Measurements from ENCODE around the gene NFATC4.

Gene NFATC4

DNA sequence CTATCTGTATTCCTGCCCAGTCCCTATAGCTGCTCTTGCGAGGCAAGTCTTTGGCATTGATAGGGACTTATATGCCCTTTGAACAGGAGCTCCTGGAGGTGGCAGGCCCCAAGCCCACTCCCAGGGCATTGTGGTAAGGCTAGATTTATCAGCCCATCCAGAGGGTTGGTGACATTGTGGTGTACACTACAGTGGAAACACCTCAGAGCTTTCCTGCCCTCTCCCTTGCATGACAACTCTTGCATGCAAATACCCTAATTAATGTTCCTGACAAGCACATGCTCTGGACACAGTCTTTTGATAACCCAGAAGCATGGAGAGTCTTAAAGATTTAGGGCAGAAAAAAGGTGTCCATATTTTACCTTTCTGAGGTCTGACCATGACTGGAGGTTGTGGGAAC lies 27.4 kb upstream of the NFATC4 start:
- no peak overlapping the region for H3K27ac ChIP-seq
- TF ChIP-seq, protein P1, sequence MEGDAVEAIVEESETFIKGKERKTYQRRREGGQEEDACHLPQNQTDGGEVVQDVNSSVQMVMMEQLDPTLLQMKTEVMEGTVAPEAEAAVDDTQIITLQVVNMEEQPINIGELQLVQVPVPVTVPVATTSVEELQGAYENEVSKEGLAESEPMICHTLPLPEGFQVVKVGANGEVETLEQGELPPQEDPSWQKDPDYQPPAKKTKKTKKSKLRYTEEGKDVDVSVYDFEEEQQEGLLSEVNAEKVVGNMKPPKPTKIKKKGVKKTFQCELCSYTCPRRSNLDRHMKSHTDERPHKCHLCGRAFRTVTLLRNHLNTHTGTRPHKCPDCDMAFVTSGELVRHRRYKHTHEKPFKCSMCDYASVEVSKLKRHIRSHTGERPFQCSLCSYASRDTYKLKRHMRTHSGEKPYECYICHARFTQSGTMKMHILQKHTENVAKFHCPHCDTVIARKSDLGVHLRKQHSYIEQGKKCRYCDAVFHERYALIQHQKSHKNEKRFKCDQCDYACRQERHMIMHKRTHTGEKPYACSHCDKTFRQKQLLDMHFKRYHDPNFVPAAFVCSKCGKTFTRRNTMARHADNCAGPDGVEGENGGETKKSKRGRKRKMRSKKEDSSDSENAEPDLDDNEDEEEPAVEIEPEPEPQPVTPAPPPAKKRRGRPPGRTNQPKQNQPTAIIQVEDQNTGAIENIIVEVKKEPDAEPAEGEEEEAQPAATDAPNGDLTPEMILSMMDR (conservative IDR thresholded peaks at IDR 0.05), result no peak

DNA sequence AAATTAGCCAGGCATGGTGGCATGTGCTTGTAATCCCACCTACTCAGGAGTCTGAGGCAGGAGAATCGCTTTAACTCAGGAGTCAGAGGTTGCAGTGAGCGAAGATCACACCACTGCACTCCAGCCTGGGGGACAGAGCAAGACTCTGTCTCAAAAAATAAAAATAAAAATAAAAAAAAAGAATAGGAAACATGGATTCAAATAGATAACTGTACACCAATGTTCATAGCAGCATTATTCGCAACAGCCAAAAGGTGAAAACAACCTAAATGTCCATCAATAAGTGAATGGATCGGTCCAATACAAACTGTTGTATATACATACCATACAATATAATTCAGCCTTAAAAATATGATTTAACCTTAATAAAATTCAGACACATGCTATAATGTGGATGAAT lies 25.1 kb upstream of the NFATC4 start:
- H3K27ac ChIP-seq, result no peak overlapping the region
- TF ChIP-seq, protein P1 (conservative IDR thresholded peaks at IDR 0.05), result no peak

DNA sequence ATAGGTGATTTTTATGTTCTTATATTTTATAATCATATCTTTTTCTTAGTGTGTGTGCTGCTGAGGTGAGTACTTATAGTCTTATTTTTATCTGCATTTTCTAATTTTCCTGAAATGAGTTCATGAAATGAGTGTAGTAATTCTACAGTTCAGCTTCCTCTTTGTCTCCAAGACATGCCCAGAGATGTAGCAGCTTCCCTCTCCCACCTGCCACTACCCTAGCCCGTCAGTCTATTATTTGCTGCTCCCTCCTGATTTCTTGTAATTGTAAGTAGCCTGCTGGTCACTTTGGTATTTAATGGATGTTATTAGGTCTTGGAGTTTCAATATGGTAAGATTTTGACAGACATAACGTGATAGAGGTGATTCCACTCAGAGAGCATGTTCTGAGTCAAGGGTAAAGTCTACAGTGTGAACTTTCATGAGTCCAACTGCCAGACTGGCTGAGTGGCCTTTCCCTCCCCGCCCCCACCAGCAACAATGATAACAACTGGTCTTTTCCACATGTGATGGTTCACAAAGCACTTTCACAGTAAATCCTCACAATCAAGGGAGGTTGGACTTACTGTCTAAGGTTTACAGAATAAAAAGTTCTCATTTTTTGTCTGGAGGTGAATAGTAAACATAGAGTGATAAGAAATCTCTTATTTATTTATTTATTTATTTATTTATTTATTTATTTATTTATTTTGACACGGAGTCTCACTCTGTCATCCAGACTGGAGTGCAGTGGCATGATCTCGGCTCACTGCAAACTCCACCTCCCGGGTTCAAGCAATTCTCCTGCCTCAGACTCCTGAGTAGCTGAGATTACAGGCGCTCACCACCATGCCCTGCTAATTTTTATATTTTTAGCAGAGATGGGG lies 24.0 kb upstream of the NFATC4 start:
- TF ChIP-seq, protein P1 (conservative IDR thresholded peaks at IDR 0.05), result no peak
- H3K27ac ChIP-seq, result no peak overlapping the region

DNA sequence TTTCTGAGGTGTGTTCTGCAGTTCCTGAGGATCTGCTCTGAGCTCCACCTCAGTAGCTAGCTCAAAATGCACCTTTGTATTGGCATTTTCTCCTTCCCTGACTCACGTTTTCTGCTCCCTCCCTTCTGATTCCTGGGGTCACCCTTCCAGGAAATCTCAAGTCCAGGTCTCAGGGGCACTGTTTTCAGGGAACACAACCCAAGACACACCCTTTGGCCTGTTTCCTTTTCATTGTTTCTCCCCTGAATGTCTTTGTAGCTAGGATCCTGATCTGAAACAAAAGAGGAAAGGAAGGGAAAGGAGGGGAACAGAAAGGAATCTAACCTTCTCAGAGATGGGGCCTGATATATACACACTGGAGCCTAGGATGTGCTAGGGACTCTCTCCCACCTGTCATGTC lies 20.9 kb upstream of the NFATC4 start:
- TF ChIP-seq, protein P1 (conservative IDR thresholded peaks at IDR 0.05), result no peak
- no peak overlapping the region for H3K27ac ChIP-seq

DNA sequence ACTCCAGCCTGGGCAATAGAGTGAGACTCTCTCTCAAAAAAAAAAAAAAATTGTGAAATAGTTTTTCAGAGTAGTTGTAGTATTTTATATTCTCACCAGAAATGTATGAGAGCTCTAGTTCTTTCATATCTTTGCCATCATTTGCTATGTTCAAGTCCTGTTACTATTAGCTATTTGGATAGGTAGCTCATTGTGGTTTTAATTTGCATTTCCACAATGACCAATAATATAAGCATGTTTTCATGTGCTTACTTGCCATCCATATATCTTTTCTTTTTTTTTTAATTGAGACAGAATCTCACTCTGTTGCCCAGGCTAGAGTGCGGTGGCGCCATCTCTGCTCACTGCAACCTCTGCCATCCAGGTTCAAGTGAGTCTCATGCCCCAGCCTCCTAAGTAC lies 19.8 kb upstream of the NFATC4 start:
- TF ChIP-seq, protein P1 (conservative IDR thresholded peaks at IDR 0.05), result no peak
- no peak overlapping the region for H3K27ac ChIP-seq

DNA sequence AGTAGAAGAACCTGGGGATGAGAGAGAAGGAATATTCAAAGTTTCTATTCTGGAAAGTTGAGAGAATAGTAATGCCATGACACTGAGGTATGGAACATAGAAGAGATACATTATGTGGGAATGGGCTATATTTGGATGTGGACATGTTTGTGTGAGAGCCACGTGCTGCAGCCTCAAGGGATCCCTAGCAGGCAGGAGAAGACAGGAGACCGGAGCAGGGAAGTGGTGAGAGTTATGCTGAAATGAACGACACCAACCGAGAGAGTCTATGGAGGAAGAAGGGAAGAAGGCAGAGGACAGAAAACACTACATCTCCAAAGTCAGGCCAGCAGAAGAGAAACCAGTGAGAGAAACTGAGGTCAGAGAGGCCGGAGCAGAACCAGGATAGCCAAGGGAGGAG lies 18.2 kb upstream of the NFATC4 start:
- TF ChIP-seq, protein P1 (conservative IDR thresholded peaks at IDR 0.05), result no peak
- no peak overlapping the region for H3K27ac ChIP-seq

DNA sequence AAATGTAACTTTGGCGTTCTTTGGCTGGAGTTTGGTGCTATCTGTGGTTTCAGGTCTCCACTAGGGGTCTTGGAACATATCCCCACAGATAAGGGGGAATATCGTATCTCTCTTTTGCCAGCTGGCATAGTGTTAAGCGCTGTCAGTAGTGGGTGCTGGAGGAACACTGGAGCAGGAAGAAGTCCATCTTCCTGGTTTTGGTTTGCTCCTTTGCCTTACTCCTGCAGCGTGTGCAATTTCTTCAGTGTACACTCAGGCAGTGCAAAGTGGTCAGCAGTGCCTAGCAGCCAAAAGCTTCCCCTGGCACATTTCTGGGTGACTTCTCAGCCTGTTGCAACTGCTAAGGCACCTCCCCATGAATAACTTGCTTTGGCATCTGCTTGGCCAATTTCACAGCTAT lies 16.5 kb upstream of the NFATC4 start:
- TF ChIP-seq, protein P1 (conservative IDR thresholded peaks at IDR 0.05), result peak; percentile 23; the same call in 1 of the 2 replicates
- H3K27ac ChIP-seq, result no peak overlapping the region
